ENCODE data around the gene EVL.
"Not testable (repeated sequence)": the region's sequence is repeated elsewhere in the genome, so short reads cannot be mapped to it uniquely, and the experiment has no call there.

EVL gene

DNA sequence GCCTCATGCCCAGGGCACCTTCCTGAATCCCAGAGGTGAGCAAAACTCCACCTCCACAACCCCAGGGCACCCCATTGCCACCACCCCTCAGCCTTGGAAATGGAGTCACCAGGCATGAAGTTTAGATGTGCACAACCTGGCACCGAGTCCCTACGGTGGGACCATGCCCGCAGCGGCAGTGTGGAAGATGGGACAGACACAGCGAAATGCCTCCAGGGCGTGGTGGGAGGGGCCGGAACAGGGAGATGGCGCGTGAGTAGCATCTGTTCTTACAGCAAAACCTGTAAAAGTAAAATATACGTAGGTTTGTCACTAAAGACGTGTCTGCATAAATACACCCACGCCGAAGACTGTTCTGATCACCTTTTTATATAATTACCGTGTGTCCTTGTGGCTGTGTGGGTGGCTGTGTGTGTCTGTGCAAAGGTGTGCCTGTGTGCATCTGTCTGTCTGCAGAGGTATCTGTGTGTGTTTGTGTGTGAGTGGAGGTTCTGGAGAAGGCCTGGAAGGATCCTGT is 111.6 kb downstream of the EVL start:
- DNase-seq, result no peak

DNA sequence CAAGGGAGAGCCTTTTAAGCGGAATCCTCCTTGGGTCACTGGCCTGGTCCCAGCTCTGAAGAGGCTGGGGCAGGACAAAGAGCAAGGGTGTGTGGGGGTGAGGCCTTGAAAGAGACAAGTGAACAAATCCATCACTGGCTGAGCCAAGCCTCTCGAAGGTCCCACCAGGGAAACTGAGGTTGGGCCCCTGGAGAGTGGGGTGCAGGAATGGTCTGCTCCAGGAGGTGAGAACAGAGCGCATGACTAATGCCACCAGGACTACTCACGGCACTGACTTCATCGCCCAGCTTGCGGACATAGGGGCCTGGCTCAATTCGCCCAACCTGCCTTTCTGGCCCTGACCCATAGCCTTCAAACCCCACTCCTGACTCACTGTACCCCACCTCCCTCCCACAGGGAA is 113.5 kb downstream of the EVL start:
- no peak for DNase-seq

DNA sequence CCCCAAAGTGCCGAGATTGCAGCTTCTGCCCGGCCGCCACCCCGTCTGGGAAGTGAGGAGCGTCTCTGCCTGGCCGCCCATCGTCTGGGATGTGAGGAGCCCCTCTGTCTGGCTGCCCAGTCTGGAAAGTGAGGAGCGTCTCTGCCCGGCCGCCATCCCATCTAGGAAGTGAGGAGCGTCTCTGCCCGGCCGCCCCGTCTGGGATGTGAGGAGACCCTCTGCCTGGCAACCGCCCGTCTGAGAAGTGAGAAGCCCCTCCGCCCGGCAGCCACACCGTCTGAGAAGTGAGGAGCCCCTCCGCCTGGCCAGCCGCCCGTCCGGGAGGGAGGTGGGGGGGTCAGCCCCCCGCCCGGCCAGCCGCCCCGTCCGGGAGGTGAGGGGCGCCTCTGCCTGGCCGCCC is 115.4 kb downstream of the EVL start:
- not testable (repeated sequence) for DNase-seq

DNA sequence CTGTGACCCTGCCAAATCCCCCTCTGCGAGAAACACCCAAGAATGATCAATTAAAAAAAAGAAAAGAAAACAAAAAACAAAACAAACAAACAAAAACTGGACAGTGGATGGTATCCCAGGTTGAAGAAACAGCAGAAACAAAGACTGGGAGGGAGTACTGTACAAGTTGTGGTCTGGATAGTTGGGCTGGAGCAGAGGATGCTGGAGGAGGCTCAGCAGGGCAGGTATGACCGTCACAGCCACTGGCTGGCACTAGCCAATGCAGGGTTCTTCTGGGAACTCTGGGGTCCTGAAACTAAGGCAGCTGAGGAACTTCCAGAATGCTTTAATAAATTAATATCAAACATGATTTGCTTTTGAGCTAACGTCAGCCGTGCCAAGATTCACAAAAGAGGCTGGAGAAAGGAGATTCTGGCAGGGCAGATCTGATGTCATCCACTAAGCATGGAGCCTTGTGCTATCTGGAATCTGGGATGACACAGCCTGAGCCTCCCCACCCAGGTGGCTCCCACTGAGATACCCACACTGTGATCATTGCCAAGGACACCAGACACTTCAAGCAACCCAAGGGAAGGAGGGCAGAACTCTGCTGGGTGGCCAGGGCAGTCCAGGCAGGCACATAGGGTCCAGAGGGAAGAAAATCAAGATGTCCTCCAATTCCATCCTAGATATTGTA is 116.8 kb downstream of the EVL start:
- not testable (repeated sequence) for DNase-seq

DNA sequence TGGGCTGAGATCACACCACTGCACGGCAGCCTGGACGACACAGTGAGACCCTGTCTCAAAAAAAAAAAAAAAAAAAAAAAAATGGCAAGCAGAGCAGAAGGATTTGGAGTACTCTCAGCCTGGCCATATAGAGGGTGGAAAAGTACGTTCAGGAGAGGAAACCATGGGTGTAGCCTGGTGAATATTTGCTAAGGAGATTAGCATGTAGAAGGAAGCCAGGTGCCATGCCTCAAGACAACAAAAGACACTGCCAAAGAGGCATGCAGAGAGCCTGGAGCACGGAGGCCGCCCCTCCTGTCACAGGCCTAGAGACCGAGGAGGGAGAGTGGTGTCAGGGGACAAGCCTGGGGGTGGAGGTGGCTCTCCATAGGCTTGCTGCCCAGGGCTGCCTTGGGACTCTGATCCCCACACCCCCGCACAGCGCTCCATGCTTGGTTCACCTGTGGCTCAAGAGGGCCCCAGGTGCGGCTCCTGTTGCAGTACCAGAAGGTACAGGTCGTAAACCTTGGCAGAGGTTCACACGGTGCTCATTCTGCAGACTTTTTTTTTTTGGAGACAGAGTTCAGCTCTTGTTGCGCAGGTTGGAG is 122.1 kb downstream of the EVL start:
- no peak for DNase-seq

DNA sequence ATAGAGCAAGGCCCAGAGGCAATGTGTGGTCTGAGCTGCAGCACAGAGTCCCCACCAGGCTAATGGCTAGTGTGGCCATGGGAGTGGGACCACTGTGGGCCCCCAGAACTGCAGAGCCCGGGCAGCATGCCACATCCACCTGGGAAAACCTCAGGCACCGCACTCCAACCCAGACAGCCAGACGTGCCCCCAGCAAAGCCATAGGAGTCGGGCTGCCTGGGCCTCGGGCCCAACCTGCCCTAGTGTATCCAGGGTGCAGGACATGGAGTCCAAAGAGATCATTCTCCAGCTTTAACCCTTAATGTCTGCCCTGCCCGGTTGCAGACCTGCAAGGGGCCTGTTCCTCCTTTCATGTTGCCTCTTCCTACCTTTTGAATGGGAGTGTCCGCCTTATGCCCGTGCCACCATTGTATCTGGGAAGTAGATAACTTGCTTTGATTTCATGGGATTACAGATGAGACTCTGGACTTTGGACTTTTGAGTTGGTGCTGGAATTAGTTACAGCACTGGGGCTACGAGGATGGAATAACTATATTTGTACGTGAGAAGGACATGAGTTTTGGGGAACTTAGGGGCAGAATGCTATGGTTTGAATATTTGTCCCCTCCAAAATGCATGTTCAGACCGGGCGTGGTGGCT is 123.3 kb downstream of the EVL start:
- DNase-seq, result no peak

DNA sequence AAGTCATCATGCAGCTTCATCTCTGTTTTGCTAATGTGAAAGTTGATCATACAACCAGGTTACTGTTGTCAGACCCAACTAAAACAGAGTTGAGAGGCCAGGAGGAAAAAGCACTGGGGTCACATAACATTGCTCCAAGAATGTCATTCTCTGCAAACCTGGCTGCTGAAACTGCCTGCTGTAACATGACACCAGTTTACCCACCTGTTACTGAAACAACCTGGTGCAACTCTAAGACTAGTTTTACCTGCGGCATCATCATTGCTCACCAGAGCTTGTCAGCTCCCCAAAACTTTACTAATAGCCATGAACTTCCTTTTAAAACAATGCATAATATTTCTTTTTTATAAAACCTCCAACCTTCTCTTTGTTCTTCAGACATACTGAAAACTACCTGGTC is 124.9 kb downstream of the EVL start:
- no peak for DNase-seq

DNA sequence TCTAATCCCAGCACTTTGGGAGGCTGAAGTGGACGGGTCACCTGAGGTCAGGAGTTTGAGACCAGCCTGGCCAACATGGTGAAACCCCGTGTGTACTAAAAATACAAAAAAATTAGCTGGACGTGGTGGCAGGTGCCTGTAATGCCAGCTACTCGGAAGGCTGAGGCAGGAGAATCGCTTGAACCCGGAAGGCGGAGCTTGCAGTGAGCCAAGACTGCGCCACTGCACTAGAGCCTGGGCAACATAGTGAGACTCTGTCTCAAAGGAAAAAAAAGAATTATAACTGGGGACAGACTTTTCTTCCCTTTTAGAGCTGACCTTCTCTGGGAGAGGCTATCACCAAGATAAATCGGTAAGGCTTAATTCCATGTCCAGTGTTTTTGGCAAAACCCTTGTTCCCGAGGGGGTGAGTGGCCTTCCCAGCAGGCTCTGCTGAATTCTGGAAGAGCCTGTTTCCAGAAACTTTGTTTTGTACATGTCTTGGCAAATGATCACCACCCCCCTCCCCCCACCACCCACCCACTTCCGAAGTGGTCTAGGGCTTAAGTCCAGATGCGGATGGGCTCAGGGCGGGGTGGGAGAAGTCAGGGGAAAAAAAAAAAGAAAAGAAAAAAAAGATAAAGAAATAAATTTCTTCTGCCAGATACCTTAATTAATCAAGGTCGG is 126.5 kb downstream of the EVL start:
- DNase-seq, result no peak

DNA sequence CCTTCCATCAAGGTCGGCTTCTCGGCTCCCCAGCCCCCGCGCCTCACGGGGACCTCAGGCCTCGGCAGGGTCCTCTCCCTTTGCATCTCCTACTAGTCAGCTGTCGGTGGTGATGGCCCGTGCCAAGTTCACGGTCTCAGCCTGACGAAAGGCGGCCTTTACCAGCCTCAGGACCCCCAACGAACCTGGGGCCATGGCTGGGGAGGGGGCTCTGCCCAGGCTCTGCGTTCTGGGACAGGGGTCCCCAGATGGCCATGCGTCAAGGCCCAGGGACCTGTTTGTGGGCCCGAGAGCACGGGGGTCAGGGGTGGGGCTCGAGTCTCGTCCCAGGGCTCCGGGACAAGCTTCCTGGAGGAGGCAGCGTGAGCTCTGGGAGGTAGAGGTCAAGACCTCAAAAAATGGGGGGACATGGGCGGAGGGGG is 127.0 kb downstream of the EVL start:
- DNase-seq, result no peak

DNA sequence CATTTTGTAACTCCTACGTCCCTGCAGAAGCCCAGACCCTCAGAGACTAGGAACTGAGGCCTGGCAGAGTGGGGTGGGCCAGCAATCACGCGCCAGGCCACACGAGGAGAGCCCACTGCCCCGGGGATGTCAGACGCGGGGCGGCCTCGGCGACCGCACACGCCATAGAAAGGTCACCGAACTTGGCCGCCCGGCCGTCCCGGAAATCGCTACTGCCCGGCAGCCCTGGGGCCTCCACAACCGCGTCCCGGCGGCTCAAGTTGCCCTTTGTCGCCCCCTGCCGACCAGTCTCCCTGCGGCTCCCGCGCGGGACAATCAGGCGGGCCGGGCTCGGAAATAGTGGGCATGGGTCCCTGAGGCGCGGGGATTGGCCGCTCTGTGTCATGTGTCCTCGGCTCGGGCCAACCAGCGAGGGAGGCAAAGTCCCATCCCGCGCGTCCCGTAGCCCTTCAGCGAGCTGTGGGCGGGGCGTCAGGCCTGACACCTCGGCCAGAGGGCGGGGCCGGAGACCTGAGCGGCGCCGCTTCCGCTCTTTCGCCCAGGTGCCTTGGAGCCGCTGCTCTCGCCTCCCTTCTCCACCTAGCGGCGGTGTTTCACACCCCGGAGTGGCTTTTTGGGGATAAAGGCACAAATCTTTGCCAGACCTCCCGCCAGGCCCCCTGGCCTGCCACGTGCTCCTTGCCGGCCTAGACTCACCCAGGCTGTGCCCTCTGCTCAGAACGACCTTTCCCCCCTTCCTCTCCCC is 127.6 kb downstream of the EVL start:
- DNase-seq, result peak; percentile 100
